SU-DHL-6 (cell line): ENCODE measurements around the gene USP11.

ENCODE experiments used
- EZH2phosphoT487 ChIP-seq: fragments of 200-600 bp; sonication (generic), shearing (Covaris generic); conservative IDR thresholded peaks from 2 replicates; pipeline ENCODE4 v1.6.1; 2018; ENCODE audit warnings: mild to moderate bottlenecking, antibody characterized with exemption, low read length, moderate library complexity, mixed read lengths
- TF ChIP-seq, protein P1 (sequence below): fragments of 200-600 bp; sonication (generic); IDR thresholded peaks from one replicate; pipeline ENCODE4 v1.5.1; 2017; ENCODE audit warnings: antibody characterized with exemption, mild to moderate bottlenecking, low read length, moderate library complexity; ENCODE audit not compliant: insufficient read depth, poor library complexity, severe bottlenecking

DNA sequence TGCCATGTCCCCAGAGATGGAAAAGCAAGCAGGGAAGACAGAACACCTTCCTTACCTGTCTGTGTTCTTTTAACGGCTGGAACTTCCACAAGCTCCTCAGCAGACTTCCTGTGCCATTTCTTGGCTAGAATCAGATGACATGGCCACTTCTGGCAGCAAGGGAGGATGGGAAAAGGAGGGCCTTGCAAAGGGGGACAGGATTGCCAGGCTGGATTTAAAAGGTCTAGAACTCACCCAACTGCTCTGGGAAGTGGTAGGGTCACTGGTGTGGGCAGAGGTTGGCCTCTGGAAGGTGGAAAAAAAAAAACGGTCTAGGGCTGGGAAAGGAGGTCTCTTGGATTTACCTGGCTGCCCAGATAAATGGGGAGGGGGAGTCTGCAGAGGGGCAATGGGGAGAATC lies 1.6 kb upstream of the USP11 start:
- TF ChIP-seq, protein P1, sequence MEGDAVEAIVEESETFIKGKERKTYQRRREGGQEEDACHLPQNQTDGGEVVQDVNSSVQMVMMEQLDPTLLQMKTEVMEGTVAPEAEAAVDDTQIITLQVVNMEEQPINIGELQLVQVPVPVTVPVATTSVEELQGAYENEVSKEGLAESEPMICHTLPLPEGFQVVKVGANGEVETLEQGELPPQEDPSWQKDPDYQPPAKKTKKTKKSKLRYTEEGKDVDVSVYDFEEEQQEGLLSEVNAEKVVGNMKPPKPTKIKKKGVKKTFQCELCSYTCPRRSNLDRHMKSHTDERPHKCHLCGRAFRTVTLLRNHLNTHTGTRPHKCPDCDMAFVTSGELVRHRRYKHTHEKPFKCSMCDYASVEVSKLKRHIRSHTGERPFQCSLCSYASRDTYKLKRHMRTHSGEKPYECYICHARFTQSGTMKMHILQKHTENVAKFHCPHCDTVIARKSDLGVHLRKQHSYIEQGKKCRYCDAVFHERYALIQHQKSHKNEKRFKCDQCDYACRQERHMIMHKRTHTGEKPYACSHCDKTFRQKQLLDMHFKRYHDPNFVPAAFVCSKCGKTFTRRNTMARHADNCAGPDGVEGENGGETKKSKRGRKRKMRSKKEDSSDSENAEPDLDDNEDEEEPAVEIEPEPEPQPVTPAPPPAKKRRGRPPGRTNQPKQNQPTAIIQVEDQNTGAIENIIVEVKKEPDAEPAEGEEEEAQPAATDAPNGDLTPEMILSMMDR = no peak
- no peak for TF ChIP-seq EZH2phosphoT487
